ENCODE results near the gene PGBD5. TPM values are rescaled to one million over a fixed set of nuclear protein-coding genes. Genes with fewer than 3 reads are reported as not detected.
A peak's percentile ranks its signal among the peaks of the same experiment; 100 is the strongest.

The PGBD5 gene
- total RNA-seq, 2 experiments from 2014 or later = not detected

- ChIA-PET POLR2A (no interaction called here), CTCF (no interaction called here)
- Mint-ChIP-seq H3K4me1 (no peaks in the 10 kb centered on the region), H3K27ac (no peak overlapping the region), H3K27me3 (peaks cover 8% of the 10 kb centered on the region), H3K4me3 (no peak overlapping the region), H3K36me3 (ENCODE audit: low read depth) (no peaks in the 10 kb centered on the region), H3K9me3 (no peaks in the 10 kb centered on the region)
- DNase-seq = no peak
These were observed 15.3 kb upstream of the PGBD5 start for GRCh38 chr1:230441183-230442029.

- Mint-ChIP-seq H3K36me3 (ENCODE audit: low read depth) (no peaks in the 10 kb centered on the region), H3K27ac (no peak overlapping the region)
- POLR2A ChIA-PET = no interaction called here
These were observed 9.0 kb upstream of the PGBD5 start for GRCh38 chr1:230435108-230435507.

DNA sequence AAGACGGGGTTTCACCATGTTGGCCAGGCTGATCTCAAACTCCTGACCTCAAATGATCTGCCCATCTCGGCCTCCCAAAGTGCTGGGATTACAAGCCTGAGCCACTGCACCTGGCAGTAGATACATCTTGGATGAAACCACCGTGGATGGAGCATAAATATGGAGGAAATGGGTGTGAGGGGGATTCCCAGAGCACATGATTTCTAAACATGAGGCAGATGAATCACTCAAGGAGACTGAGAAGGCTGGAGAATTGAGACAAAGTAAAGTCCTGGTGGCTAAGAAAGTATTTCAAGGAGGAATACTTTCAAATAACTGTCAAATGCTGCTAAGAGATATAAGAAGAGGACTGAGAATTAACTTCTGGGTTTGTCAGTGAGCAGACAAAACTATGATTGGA is 5.4 kb upstream of the PGBD5 start:
- no peak overlapping the region for H3K4me3 Mint-ChIP-seq
- no peaks in the 10 kb centered on the region for H3K9me3 Mint-ChIP-seq
- H3K27me3 Mint-ChIP-seq = peaks cover 31% of the 10 kb centered on the region
- ChIA-PET POLR2A (no interaction called here), CTCF (no interaction called here)
- H3K4me1 Mint-ChIP-seq = peaks cover 6% of the 10 kb centered on the region
- peaks cover 5% of the 10 kb centered on the region for H3K36me3 Mint-ChIP-seq (ENCODE audit: low read depth)
- no peak for DNase-seq
- no peak overlapping the region for H3K27ac Mint-ChIP-seq

More at GRCh38 chr1:230435108-230435507, 9.0 kb upstream of the PGBD5 start:
- DNase-seq = no peak
- H3K4me1 Mint-ChIP-seq = no peaks in the 10 kb centered on the region
- H3K9me3 Mint-ChIP-seq = no peaks in the 10 kb centered on the region
- H3K27me3 Mint-ChIP-seq = peaks cover 5% of the 10 kb centered on the region
- no peak overlapping the region for H3K4me3 Mint-ChIP-seq
- CTCF ChIA-PET = interaction anchor here (0.8 kb wide), 1 partner anchor 14 kb away, joined by 3 read pairs; no protein-coding TSS in a partner anchor

DNA sequence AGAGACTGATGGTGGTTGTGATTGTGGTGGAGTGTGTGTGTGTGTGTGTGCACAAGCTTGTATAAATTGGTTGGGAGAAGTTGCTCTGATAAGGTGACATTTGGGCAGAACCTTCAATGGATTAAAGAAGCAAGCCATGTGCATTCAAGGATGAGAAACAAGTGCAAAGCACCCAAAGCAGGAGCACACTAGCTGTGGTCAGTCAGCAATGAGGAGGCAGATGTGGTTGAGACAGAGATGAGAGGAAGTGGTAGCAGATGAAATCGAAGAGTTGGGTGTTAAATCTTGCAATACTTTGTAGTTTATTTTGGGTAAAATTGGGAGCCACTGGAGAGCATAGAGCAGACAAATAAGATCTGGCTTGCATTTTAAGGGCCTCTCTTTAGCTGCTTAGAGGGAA is 4.4 kb upstream of the PGBD5 start:
- Mint-ChIP-seq H3K36me3 (ENCODE audit: low read depth) (peaks cover 5% of the 10 kb centered on the region), H3K4me3 (no peak overlapping the region), H3K9me3 (no peaks in the 10 kb centered on the region), H3K4me1 (peaks cover 6% of the 10 kb centered on the region), H3K27me3 (peaks cover 31% of the 10 kb centered on the region), H3K27ac (no peak overlapping the region)
- POLR2A ChIA-PET = no interaction called here
- no peak for DNase-seq
- CTCF ChIA-PET = no interaction called here

- ChIA-PET CTCF (no interaction called here), POLR2A (no interaction called here)
- Mint-ChIP-seq H3K9me3 (no peaks in the 10 kb centered on the region), H3K4me1 (peaks cover 13% of the 10 kb centered on the region), H3K27me3 (peaks cover 39% of the 10 kb centered on the region), H3K36me3 (ENCODE audit: low read depth) (peaks cover 5% of the 10 kb centered on the region), H3K27ac (no peak overlapping the region), H3K4me3 (no peak overlapping the region)
- DNase-seq = no peak
These were observed 3.1 kb upstream of the PGBD5 start for GRCh38 chr1:230429067-230429735.

DNA sequence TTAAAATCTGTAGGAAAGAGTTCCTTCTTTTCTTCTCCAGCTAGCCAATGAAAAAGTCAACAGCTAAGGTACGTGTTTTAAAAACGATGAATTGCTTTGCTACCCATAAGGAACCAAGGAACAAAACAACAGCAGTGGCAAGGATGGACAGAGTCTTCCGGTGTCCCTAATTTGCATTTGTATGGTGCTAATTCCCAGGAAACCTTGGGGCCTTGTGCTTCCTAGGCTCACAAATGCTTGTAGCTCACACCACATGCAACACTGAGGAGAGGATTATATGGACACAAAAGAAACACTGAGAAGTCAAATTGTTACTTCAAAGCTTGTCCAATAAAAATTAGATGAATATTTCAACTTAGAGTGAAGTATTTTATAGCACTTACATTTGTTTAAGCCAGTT is 1.8 kb upstream of the PGBD5 start:
- Mint-ChIP-seq H3K27ac (no peak overlapping the region), H3K36me3 (ENCODE audit: low read depth) (peaks cover 5% of the 10 kb centered on the region), H3K27me3 (peaks cover 51% of the 10 kb centered on the region), H3K9me3 (no peaks in the 10 kb centered on the region), H3K4me1 (peaks cover 14% of the 10 kb centered on the region), H3K4me3 (no peak overlapping the region)
- POLR2A ChIA-PET = no interaction called here
- no peak for DNase-seq
- CTCF ChIA-PET = no interaction called here

GRCh38 chr1:230427094-230427876 is 1.2 kb upstream of the PGBD5 start:
- ChIA-PET CTCF (no interaction called here), POLR2A (no interaction called here)
- peak overlapping the region; percentile 17 for H3K27ac Mint-ChIP-seq
- peaks cover 17% of the 10 kb centered on the region for H3K4me1 Mint-ChIP-seq
- peak overlapping the region; percentile 49 for H3K4me3 Mint-ChIP-seq
- H3K27me3 Mint-ChIP-seq = peaks cover 58% of the 10 kb centered on the region
- no peaks in the 10 kb centered on the region for H3K9me3 Mint-ChIP-seq
- DNase-seq = no peak
- peaks cover 5% of the 10 kb centered on the region for H3K36me3 Mint-ChIP-seq (ENCODE audit: low read depth)

DNA sequence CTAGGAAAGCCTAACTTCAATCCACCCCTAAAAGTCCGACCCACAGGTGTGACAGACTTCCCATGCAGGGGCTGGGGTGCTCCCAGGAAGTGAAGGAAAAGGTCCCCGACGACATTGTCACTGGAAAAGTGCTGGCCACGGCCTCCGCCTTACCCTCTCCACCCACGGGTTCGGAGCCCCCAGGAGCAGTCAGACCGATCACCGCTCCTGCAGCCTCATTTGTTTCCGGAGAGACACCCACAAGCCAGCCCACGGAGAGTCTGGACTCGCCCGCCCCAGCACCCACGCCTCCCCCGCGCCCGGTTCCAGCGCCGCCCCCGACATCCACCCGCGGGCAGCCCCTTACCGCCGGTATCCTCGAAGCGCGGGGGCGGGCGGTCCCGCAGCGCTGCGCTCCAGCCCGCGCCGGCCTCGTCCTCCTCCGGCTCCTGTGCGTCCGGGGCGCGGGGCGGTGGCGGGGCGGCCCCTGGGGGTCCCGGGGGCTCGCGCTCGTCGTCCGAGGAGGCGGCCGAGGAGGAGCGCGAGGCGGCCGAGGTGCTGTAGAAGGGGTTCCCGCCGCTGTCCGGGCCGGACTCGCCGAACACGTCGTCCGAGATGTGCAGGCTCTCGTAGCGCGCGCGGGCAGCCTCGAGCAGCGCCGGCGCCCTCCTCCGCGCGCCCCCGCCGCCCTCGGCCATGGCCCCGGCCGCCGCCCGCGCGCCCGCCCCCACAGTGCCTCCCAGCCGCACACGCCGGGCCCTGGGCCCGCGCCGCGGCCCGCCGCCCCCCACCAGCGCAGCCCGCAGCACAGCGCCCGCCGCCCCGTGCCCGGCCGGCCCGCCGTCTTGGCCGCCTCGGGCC is 660 bp downstream of the PGBD5 start:
- peaks cover 5% of the 10 kb centered on the region for H3K36me3 Mint-ChIP-seq (ENCODE audit: low read depth)
- H3K27ac Mint-ChIP-seq = no peak overlapping the region

DNA sequence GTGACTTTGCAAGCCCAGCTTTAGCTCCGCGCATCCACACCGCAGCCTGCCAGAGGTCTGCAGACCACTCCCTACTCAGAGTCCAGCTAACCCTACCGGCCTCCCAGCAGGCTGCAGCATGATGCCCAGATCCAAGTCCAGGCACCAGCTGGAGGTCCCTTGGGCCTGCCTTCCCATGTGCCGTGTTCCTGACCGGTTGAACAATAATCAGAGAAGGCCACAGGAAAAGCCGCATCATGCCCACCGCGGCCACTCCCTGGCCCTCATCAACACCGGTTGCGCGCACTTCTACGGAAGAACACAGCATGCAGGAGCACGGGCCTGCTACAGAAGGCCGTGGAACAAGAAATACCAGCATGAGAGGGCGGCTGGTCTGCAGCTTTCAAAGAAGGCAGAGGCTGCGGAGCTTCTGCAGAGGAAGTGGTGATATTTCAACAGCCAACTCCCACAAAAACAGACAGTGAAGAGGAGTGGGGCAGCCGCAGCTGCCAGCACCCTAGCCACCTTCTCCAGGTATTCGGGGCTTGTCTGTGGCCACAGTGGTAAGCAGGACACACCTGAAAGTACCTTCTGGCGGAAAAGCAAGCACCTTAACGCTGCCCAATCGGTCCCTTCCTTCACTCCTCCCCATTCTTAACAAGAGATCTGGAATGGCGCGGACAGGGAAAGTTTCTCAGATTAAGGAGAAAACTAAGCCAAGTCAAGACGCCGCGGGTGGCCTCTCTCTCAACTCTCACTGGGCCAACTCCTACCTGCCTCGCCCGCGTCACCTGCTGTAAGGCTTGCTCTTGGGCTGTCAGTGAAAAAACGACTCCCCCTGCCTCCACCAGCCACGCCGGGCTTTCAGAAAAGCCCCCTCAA is 1.5 kb downstream of the PGBD5 start:
- Mint-ChIP-seq H3K27ac (no peak overlapping the region), H3K9me3 (peaks cover 2% of the 10 kb centered on the region), H3K36me3 (ENCODE audit: low read depth) (peaks cover 5% of the 10 kb centered on the region), H3K4me3 (peak overlapping the region; percentile 39), H3K4me1 (peaks cover 24% of the 10 kb centered on the region), H3K27me3 (peaks cover 65% of the 10 kb centered on the region)
- CTCF ChIA-PET = no interaction called here
- DNase-seq = no peak
- POLR2A ChIA-PET = no interaction called here

More for the DNA sequence above, 660 bp downstream of the PGBD5 start:
- Mint-ChIP-seq H3K4me1 (peaks cover 24% of the 10 kb centered on the region), H3K4me3 (peak overlapping the region; percentile 39), H3K9me3 (no peaks in the 10 kb centered on the region), H3K27me3 (peaks cover 65% of the 10 kb centered on the region)
- CTCF ChIA-PET = no interaction called here
- DNase-seq = no peak
- POLR2A ChIA-PET = no interaction called here

- POLR2A ChIA-PET = no interaction called here
These were observed 2.2 kb downstream of the PGBD5 start for GRCh38 chr1:230423951-230424350.

GRCh38 chr1:230423261-230423660 is 2.9 kb downstream of the PGBD5 start:
- H3K4me1 Mint-ChIP-seq = peaks cover 24% of the 10 kb centered on the region
- peaks cover 2% of the 10 kb centered on the region for H3K9me3 Mint-ChIP-seq
- H3K4me3 Mint-ChIP-seq = no peak overlapping the region
- H3K27me3 Mint-ChIP-seq = peaks cover 60% of the 10 kb centered on the region
- H3K36me3 Mint-ChIP-seq (ENCODE audit: low read depth) = peaks cover 5% of the 10 kb centered on the region
- H3K27ac Mint-ChIP-seq = no peak overlapping the region
- POLR2A ChIA-PET = no interaction called here
- no peak for DNase-seq
- CTCF ChIA-PET = no interaction called here

More at GRCh38 chr1:230423951-230424350, 2.2 kb downstream of the PGBD5 start:
- Mint-ChIP-seq H3K36me3 (ENCODE audit: low read depth) (peaks cover 5% of the 10 kb centered on the region), H3K27ac (no peak overlapping the region), H3K4me1 (peaks cover 24% of the 10 kb centered on the region), H3K27me3 (peaks cover 61% of the 10 kb centered on the region), H3K4me3 (no peak overlapping the region), H3K9me3 (peaks cover 2% of the 10 kb centered on the region)
- DNase-seq = no peak
- CTCF ChIA-PET = no interaction called here
